H1 (cell line): ENCODE measurements around the gene FAM162A. TPM values are rescaled to one million over a fixed set of nuclear protein-coding genes. Genes with fewer than 3 reads are reported as not detected.

Source experiments
- CTCF ChIA-PET: fragments of 300-600 bp; sonication (Branson Sonifier 250); formaldehyde crosslinking; loops from one replicate; lab custom pipeline; 2021; ENCODE audit not compliant: partially characterized antibody; lab: Charles Lee
- POLR2A ChIA-PET: fragments of 300-600 bp; sonication (Branson Sonifier 250); formaldehyde crosslinking; loops from one replicate; lab custom pipeline; 2021; ENCODE audit warnings: inconsistent platforms; ENCODE audit not compliant: partially characterized antibody; lab: Charles Lee
- DNase-seq, 2 experiments: peaks; one replicate each; pipeline versions ENCODE4 v3.0.0 to v3.0.0-alpha.2; 2010 to 2022; ENCODE audit warnings: low spot score in 2 of 2, low read depth in 1 of 2, mixed read lengths in 1 of 2
- FAIRE-seq: peaks from 2 replicates; lab custom pipeline; 2011; peaks lifted over from hg19 to GRCh38; lab: Jason Lieb, UNC
- H2AFZ ChIP-seq: 2 replicates; pipeline ENCODE4 v1.8.1; 2012; ENCODE audit warnings: low read length, inconsistent platforms
- H2AK5ac ChIP-seq: 2 replicates; pipeline ENCODE4 v1.6.1; 2013; ENCODE audit warnings: low read depth, low read length
- H2BK120ac ChIP-seq: replicated peaks from 2 replicates; pipeline ENCODE3; 2013; ENCODE audit warnings: low read depth, low read length, inconsistent platforms
- H2BK12ac ChIP-seq: 2 replicates; pipeline ENCODE4 v1.6.1; 2013; ENCODE audit warnings: low read depth, low read length
- H2BK15ac ChIP-seq: 2 replicates; pipeline ENCODE4 v1.6.1; 2013; ENCODE audit warnings: low read length
- H2BK20ac ChIP-seq: 2 replicates; pipeline ENCODE4 v1.6.1; 2013; ENCODE audit warnings: low read length
- H2BK5ac ChIP-seq: 2 replicates; pipeline ENCODE4 v1.6.1; 2013; ENCODE audit warnings: low read depth, low read length
- H3K14ac ChIP-seq: 2 replicates; pipeline ENCODE4 v1.6.1; 2013; ENCODE audit warnings: inconsistent platforms; ENCODE audit not compliant: insufficient read length
- H3K18ac ChIP-seq: 2 replicates; pipeline ENCODE4 v1.6.1; 2013; ENCODE audit warnings: low read length; ENCODE audit errors: extremely low read depth
- H3K23ac ChIP-seq: 2 replicates; pipeline ENCODE4 v1.6.1; 2013; ENCODE audit warnings: inconsistent platforms; ENCODE audit not compliant: insufficient read length
- H3K23me2 ChIP-seq: 2 replicates; pipeline ENCODE4 v1.6.1; 2013; ENCODE audit warnings: low read depth, low read length
- H3K27ac ChIP-seq: 2 replicates; pipeline ENCODE4 v1.6.1; 2011; ENCODE audit warnings: low read depth, low read length, inconsistent platforms
- H3K27me3 ChIP-seq, 4 experiments: replicated peaks in 1 of 4; 1 replicate in 1 of 4; 2 replicates in 3 of 4; pipeline versions ENCODE4 v1.6.1 to v1.8.1; 2011 to 2013; ENCODE audit warnings: low read length in 3 of 4, mild to moderate bottlenecking in 3 of 4, inconsistent platforms in 2 of 4, mixed read lengths in 2 of 4, moderate library complexity in 1 of 4; ENCODE audit not compliant: control insufficient read depth in 3 of 4, insufficient read depth in 3 of 4; ENCODE audit errors: extremely low read depth in 1 of 4
- H3K36me3 ChIP-seq, 4 experiments: 2 replicates each; pipeline versions ENCODE4 v1.6.1 to v1.8.1; 2011 to 2013; ENCODE audit warnings: mild to moderate bottlenecking in 4 of 4, low read length in 3 of 4, moderate library complexity in 2 of 4, control low read depth in 1 of 4, inconsistent platforms in 1 of 4; ENCODE audit not compliant: insufficient read depth in 4 of 4, control insufficient read depth in 2 of 4
- H3K4ac ChIP-seq: replicated peaks from 2 replicates; pipeline ENCODE3; 2013; ENCODE audit warnings: low read length, low read depth, mixed read lengths, inconsistent platforms; ENCODE audit not compliant: insufficient read length
- H3K4me1 ChIP-seq, 4 experiments: replicated peaks in 1 of 4; 1 replicate in 1 of 4; 2 replicates in 3 of 4; pipeline versions ENCODE4 v1.6.1 to v1.8.1; 2011 to 2013; ENCODE audit warnings: low read length in 3 of 4, inconsistent platforms in 2 of 4, mixed read lengths in 1 of 4; ENCODE audit not compliant: insufficient read depth in 4 of 4, control insufficient read depth in 3 of 4
- H3K4me2 ChIP-seq, 2 experiments: 2 replicates each; pipeline versions ENCODE4 v1.6.1 to v1.8.1; 2011 to 2013; ENCODE audit warnings: low read depth in 2 of 2, low read length in 2 of 2, control low read depth in 1 of 2, inconsistent platforms in 1 of 2, mild to moderate bottlenecking in 1 of 2; ENCODE audit not compliant: insufficient read depth in 1 of 2
- H3K4me3 ChIP-seq, 4 experiments: fragments of 200-600, 300-600 bp in 1 of 4; sonication (generic), shearing (Covaris generic), sonication (Bioruptor Twin) in 1 of 4; 2 replicates each; pipeline versions ENCODE4 v1.5.1 to v1.8.1; 2011 to 2016; ENCODE audit warnings: low read length in 4 of 4, low read depth in 3 of 4, control low read depth in 2 of 4, inconsistent platforms in 2 of 4, mild to moderate bottlenecking in 2 of 4, mixed read lengths in 1 of 4, moderate library complexity in 1 of 4; ENCODE audit not compliant: insufficient read depth in 2 of 4; ENCODE audit errors: extremely low read depth in 1 of 4
- H3K56ac ChIP-seq: replicated peaks from 2 replicates; pipeline ENCODE3; 2013; ENCODE audit warnings: low read depth, mild to moderate bottlenecking, mixed read lengths, low read length, inconsistent platforms; ENCODE audit not compliant: insufficient read length
- H3K79me1 ChIP-seq: 2 replicates; pipeline ENCODE4 v1.6.1; 2013; ENCODE audit warnings: low read depth, low read length, control low read depth
- H3K79me2 ChIP-seq, 2 experiments: 2 replicates each; pipeline versions ENCODE4 v1.6.1 to v1.8.1; 2012 to 2013; ENCODE audit warnings: low read length in 2 of 2, mild to moderate bottlenecking in 2 of 2, inconsistent platforms in 1 of 2; ENCODE audit not compliant: insufficient read depth in 2 of 2, control insufficient read depth in 1 of 2
- H3K9ac ChIP-seq, 4 experiments: replicated peaks in 1 of 4; 1 replicate in 1 of 4; 2 replicates in 3 of 4; pipeline versions ENCODE4 v1.6.1 to v1.8.1; 2011 to 2013; ENCODE audit warnings: low read depth in 3 of 4, low read length in 3 of 4, control low read depth in 2 of 4, mild to moderate bottlenecking in 2 of 4, moderate library complexity in 2 of 4, inconsistent platforms in 1 of 4; ENCODE audit errors: extremely low read depth in 1 of 4
- H3K9me3 ChIP-seq, 2 experiments: 2 replicates each; pipeline versions ENCODE4 v1.6.1 to v1.8.1; 2012 to 2013; ENCODE audit warnings: mild to moderate bottlenecking in 2 of 2, moderate library complexity in 2 of 2, control low read depth in 1 of 2, inconsistent platforms in 1 of 2, low read depth in 1 of 2, low read length in 1 of 2, mixed read lengths in 1 of 2; ENCODE audit not compliant: insufficient read depth in 2 of 2
- H4K20me1 ChIP-seq, 2 experiments: replicated peaks in 1 of 2; 2 replicates each; pipeline versions ENCODE3 to v1.8.1; 2011 to 2013; ENCODE audit warnings: inconsistent platforms in 2 of 2, low read length in 2 of 2, mild to moderate bottlenecking in 1 of 2; ENCODE audit not compliant: insufficient read depth in 2 of 2, control insufficient read depth in 1 of 2
- H4K5ac ChIP-seq: 2 replicates; pipeline ENCODE4 v1.6.1; 2013; ENCODE audit warnings: low read length, low read depth, mixed read lengths, inconsistent platforms; ENCODE audit not compliant: insufficient read length
- H4K8ac ChIP-seq: 2 replicates; pipeline ENCODE4 v1.8.0; 2013; ENCODE audit warnings: mild to moderate bottlenecking, moderate library complexity, low read length, inconsistent platforms; ENCODE audit not compliant: insufficient read depth; ENCODE audit errors: extremely low read depth
- H4K91ac ChIP-seq: replicated peaks from 2 replicates; pipeline ENCODE3; 2013; ENCODE audit warnings: low read length, mixed read lengths, inconsistent platforms; ENCODE audit not compliant: insufficient read length
- CBX5 ChIP-seq: fragments of 300-800, 300-1000 bp; sonication (generic); IDR thresholded peaks from 2 replicates; pipeline ENCODE4 v1.7.1; 2016; ENCODE audit warnings: antibody characterized with exemption, low read length, low read depth
- CEBPB ChIP-seq: IDR thresholded peaks from 2 replicates; pipeline ENCODE4 v1.6.1; 2012; ENCODE audit warnings: low read depth, low read length
- EGR1 ChIP-seq: IDR thresholded peaks from 2 replicates; pipeline ENCODE4 v1.6.1; 2011; ENCODE audit warnings: low read depth, low read length, borderline replicate concordance
- EZH2 ChIP-seq: fragments of 200-600 bp; sonication (generic); IDR thresholded peaks from 2 replicates; pipeline ENCODE4 v1.7.1; 2012; ENCODE audit warnings: low read depth, mild to moderate bottlenecking, moderate library complexity, low read length, inconsistent platforms; ENCODE audit not compliant: severe bottlenecking
- HDAC2 ChIP-seq, 2 experiments: fragments of 300-600 bp in 1 of 2; sonication (generic) in 1 of 2; IDR thresholded peaks; 2 replicates each; pipeline ENCODE4 v1.6.1; 2011 to 2012; ENCODE audit warnings: low read depth in 2 of 2, low read length in 2 of 2, mild to moderate bottlenecking in 2 of 2, moderate library complexity in 2 of 2, borderline replicate concordance in 1 of 2, inconsistent platforms in 1 of 2
- JUND ChIP-seq: IDR thresholded peaks from 2 replicates; pipeline ENCODE4 v1.6.1; 2011; ENCODE audit warnings: mild to moderate bottlenecking, improper control_type of control experiment, low read length
- POU5F1 ChIP-seq: IDR thresholded peaks from 2 replicates; pipeline ENCODE4 v1.6.1; 2011; ENCODE audit warnings: low read depth, mild to moderate bottlenecking, low read length, moderate library complexity
- RAD21 ChIP-seq, 2 experiments: IDR thresholded peaks in 1 of 2; conservative IDR thresholded peaks in 1 of 2; 2 replicates each; pipeline ENCODE4 v1.6.1; 2011; ENCODE audit warnings: low read depth in 2 of 2, low read length in 2 of 2, improper control_type of control experiment in 1 of 2, inconsistent platforms in 1 of 2, mild to moderate bottlenecking in 1 of 2, moderate library complexity in 1 of 2
- RBBP5 ChIP-seq: IDR thresholded peaks from 2 replicates; pipeline ENCODE4 v1.7.1; 2012; ENCODE audit warnings: low read depth, mild to moderate bottlenecking, inconsistent platforms, low read length, moderate library complexity, borderline replicate concordance
- RXRA ChIP-seq: IDR thresholded peaks from 2 replicates; pipeline ENCODE4 v1.6.1; 2011; ENCODE audit warnings: low read depth, mild to moderate bottlenecking, low read length, moderate library complexity; ENCODE audit not compliant: insufficient read depth
- TAF1 ChIP-seq: IDR thresholded peaks from 2 replicates; pipeline ENCODE4 v1.6.1; 2011; ENCODE audit warnings: mild to moderate bottlenecking, low read depth, low read length
- USF2 ChIP-seq: IDR thresholded peaks from 2 replicates; pipeline ENCODE4 v1.6.1; 2011; ENCODE audit warnings: low read length, improper control_type of control experiment
- WGBS, 2 experiments: shearing (Covaris generic) in 1 of 2; methylation state at CpG; one replicate each; pipeline versions ENCODE4 v1.1.6 to v1.1.7; 2013 to 2015; ENCODE audit warnings: low lambda C conversion rate in 2 of 2, mixed read lengths in 2 of 2, inconsistent platforms in 1 of 2, low coverage in 1 of 2, missing lambda C conversion rate in 1 of 2; ENCODE audit not compliant: insufficient replicate concordance in 2 of 2, insufficient coverage in 1 of 2, insufficient read length in 1 of 2; ENCODE audit errors: extremely low coverage in 1 of 2, missing lambda C conversion rate in 1 of 2; 5-methylcytosine and 5-hydroxymethylcytosine counted together
- polyA plus RNA-seq, 7 experiments: library from polyadenylated mRNA; depleted of rRNA in 3 of 7; stranded (reverse) in 5 of 7; unstranded in 2 of 7; fragments of >200 nt in 5 of 7; fragments of 200-250 nt in 2 of 7; gene quantifications; 1 replicate in 5 of 7; 2 replicates in 1 of 7; 4 replicates in 1 of 7; pipeline versions ENCODE4 v1.2.1 to v1.2.3, GENCODE V29; 2011 to 2013; ENCODE audit warnings: missing spikeins in 2 of 7, mixed read lengths in 2 of 7
- total RNA-seq: library from RNA; stranded (reverse); fragmentation: NEBNext Ultra II Directional; extraction: Animal tissue kit (Norgen Biotek cat#: 25700); gene quantifications from 2 replicates; pipeline ENCODE4 v1.2.1, GENCODE V29; 2021

Gene FAM162A
- total and polyA plus RNA-seq, 2 of the 8 experiments (the other 6 are each of a cell fraction or from before 2014, with no cell fraction given): 38.2 to 59.7 TPM

- Histone ChIP-seq H4K91ac (no peak overlapping the region), H3K14ac (no peak overlapping the region), H4K5ac (no peak overlapping the region), H4K20me1 (no peaks in the 10 kb centered on the region), H2BK20ac (no peak overlapping the region), H2BK12ac (no peak overlapping the region), H3K4me1 (peaks cover 0 to 7% (median 3%) of the 10 kb centered on the region in 4 experiments; a peak in 1 of 7 replicates), H3K23ac (no peak overlapping the region), H3K4ac (no peak overlapping the region), H3K79me1 (no peaks in the 10 kb centered on the region), H3K79me2 (peaks cover 0 to 23% of the 10 kb centered on the region in 2 experiments; a peak in 2 of 4 replicates), H2BK120ac (no peak overlapping the region), H3K9ac (peak overlapping the region in 3 of 4 experiments; percentile 82 to 100 (median 92); a peak in 4 of 7 replicates), H2AK5ac (no peak overlapping the region), H3K27ac (peak overlapping the region; percentile 92; the same call in 1 of the 2 replicates), H3K23me2 (peaks cover 3% of the 10 kb centered on the region), H3K4me2 (peak overlapping the region; percentile 72 to 77), H3K36me3 (peaks cover 0 to 6% (median 0%) of the 10 kb centered on the region in 4 experiments; a peak in 3 of 8 replicates), H3K4me3 (peak overlapping the region; percentile 83 to 100 (median 88)), H3K56ac (no peak overlapping the region), H2AFZ (no peak overlapping the region), H2BK5ac (no peak overlapping the region), H3K27me3 (no peaks in the 10 kb centered on the region), H3K18ac (no peak overlapping the region), H4K8ac (peak overlapping the region; percentile 82; the same call in 1 of the 2 replicates), H2BK15ac (no peak overlapping the region), H3K9me3 (no peaks in the 10 kb centered on the region)
- WGBS, 2 experiments: 79% methylated on average over 12 of the region's 14 CpGs; no CpG with 5 or more reads in 1 of the 2 experiments
- no peak for DNase-seq
- ChIA-PET POLR2A (interaction anchor here (1.2 to 4.0 kb wide), 6 partner anchors 10 to 98 kb away, joined by 3 to 29 read pairs (median 8); partner anchors contain the start of genes FAM162A, KPNA1 and MIX23), CTCF (interaction anchor here (2.2 to 3.9 kb wide), 3 partner anchors 11 to 32 kb away, joined by 9 to 17 read pairs (median 16); partner anchors contain the start of gene FAM162A)
- FAIRE-seq: no peak
- TF ChIP-seq USF2 (no peak), RAD21 (IDR thresholded peaks at IDR 0.05 in 1 of 2, conservative IDR thresholded peaks at IDR 0.05 in 1 of 2; ENCODE audit: low read depth in 2 of 2, low read length in 2 of 2) (no peak), RXRA (no peak), POU5F1 (no peak), EZH2 (no peak), TAF1 (no peak), EGR1 (no peak), CEBPB (no peak), HDAC2 (IDR thresholded peaks at IDR 0.05; ENCODE audit: borderline replicate concordance in 1 of 2, low read depth in 2 of 2, low read length in 2 of 2) (no peak), RBBP5 (no peak), CBX5 (no peak), JUND (no peak)
Measured at GRCh38 chr3:122416966-122417365, 33.0 kb downstream of the FAM162A start.
